K562 (cell line): Measurements from ENCODE around the gene SPRY4. TPM values are rescaled to one million over a fixed set of nuclear protein-coding genes. Genes with fewer than 3 reads are reported as not detected.

Source experiments
- ATAC-seq: fragments of 200-7000 bp; cut with Tn5 transposase; 3 replicates; pipeline ENCODE4 v1.9.1; 2020; ENCODE audit warnings: moderate library complexity
- BruUV-seq: library from RNA; stranded (reverse); fragments of 400-500 nt; replicated peaks from 2 replicates; lab custom pipeline; 2021; lab: Mats Ljungman, UMichigan
- CTCF ChIA-PET: fragments of 300-600 bp; formaldehyde crosslinking; extraction: SDS; loops from one replicate; lab custom pipeline; 2021; ENCODE audit warnings: low intra/inter-chr PET ratio; lab: Yijun Ruan, JAX
- POLR2A ChIA-PET: fragments of 300-600, 350-650 bp; sonication (Branson Sonifier 250); formaldehyde crosslinking; extraction: SDS; loops from one replicate; lab custom pipeline; 2021; ENCODE audit warnings: antibody characterized with exemption, inconsistent platforms; lab: Yijun Ruan, JAX
- DNase-seq, 4 experiments: peaks; one replicate each; pipeline versions ENCODE4 v3.0.0 to v3.0.0-alpha.2; 2011 to 2018; ENCODE audit warnings: low spot score in 3 of 4, mixed read lengths in 3 of 4; ENCODE audit errors: extremely low read depth in 1 of 4
- FAIRE-seq: peaks from 2 replicates; lab custom pipeline; 2011; peaks lifted over from hg19 to GRCh38; lab: Jason Lieb, UNC
- H2AFZ ChIP-seq: 2 replicates; pipeline ENCODE4 v1.6.0; 2011; ENCODE audit warnings: low read depth, low read length, control low read depth, inconsistent platforms
- H3K27ac ChIP-seq: fragments of 200-600 bp; 3 replicates; pipeline ENCODE4 v1.8.0; 2011; ENCODE audit warnings: low read depth, mild to moderate bottlenecking, control low read depth, inconsistent platforms, low read length, moderate library complexity, mixed read lengths; ENCODE audit errors: extremely low read depth
- H3K27me3 ChIP-seq, 2 experiments: fragments of 300-600 bp in 1 of 2; 2 replicates in 1 of 2; 3 replicates in 1 of 2; pipeline versions ENCODE4 v1.6.0 to v1.8.0; 2011; ENCODE audit warnings: inconsistent platforms in 2 of 2, low read length in 2 of 2, mild to moderate bottlenecking in 1 of 2, mixed read lengths in 1 of 2, moderate library complexity in 1 of 2; ENCODE audit not compliant: control insufficient read depth in 2 of 2, insufficient read depth in 2 of 2
- H3K36me3 ChIP-seq: fragments of 300-600 bp; 3 replicates; pipeline ENCODE4 v1.8.0; 2011; ENCODE audit warnings: mild to moderate bottlenecking, low read length, inconsistent platforms; ENCODE audit not compliant: control insufficient read depth, insufficient read depth
- H3K4me1 ChIP-seq, 2 experiments: fragments of 200-600 bp in 1 of 2; replicated peaks in 1 of 2; 2 replicates in 1 of 2; 3 replicates in 1 of 2; pipeline versions ENCODE4 v1.5.1 to v1.8.0; 2011; ENCODE audit warnings: inconsistent platforms in 2 of 2, low read length in 2 of 2, mild to moderate bottlenecking in 1 of 2, mixed read lengths in 1 of 2, moderate library complexity in 1 of 2; ENCODE audit not compliant: control insufficient read depth in 2 of 2, insufficient read depth in 2 of 2
- H3K4me2 ChIP-seq: 2 replicates; pipeline ENCODE4 v1.6.1; 2011; ENCODE audit warnings: low read length, control low read depth, inconsistent platforms, mixed read lengths; ENCODE audit not compliant: insufficient read depth
- H3K4me3 ChIP-seq: fragments of 200-600 bp; sonication (generic), shearing (Covaris generic); 2 replicates; pipeline ENCODE4 v1.5.1; 2016; ENCODE audit warnings: control low read depth, inconsistent platforms
- H3K79me2 ChIP-seq: fragments of 200-600 bp; 3 replicates; pipeline ENCODE4 v1.8.0; 2011; ENCODE audit warnings: low read length, inconsistent platforms; ENCODE audit not compliant: control insufficient read depth, insufficient read depth
- H3K9ac ChIP-seq, 2 experiments: 2 replicates each; pipeline versions ENCODE4 v1.6.0 to v1.6.1; 2011; ENCODE audit warnings: low read depth in 2 of 2, low read length in 2 of 2, control low read depth in 1 of 2, inconsistent platforms in 1 of 2, mild to moderate bottlenecking in 1 of 2, mixed read lengths in 1 of 2; ENCODE audit not compliant: insufficient read depth in 1 of 2
- H3K9me1 ChIP-seq: one replicate; pipeline ENCODE4 v1.6.0; 2011; ENCODE audit warnings: inconsistent platforms, mild to moderate bottlenecking, low read length, moderate library complexity; ENCODE audit not compliant: control insufficient read depth, insufficient read depth
- H3K9me3 ChIP-seq: replicated peaks from 2 replicates; pipeline ENCODE4 v1.5.1; 2011; ENCODE audit warnings: low read depth, low read length, inconsistent platforms; ENCODE audit not compliant: control insufficient read depth, insufficient read depth
- H4K20me1 ChIP-seq: replicated peaks from 2 replicates; pipeline ENCODE4 v1.6.1; 2011; ENCODE audit warnings: low read length, inconsistent platforms, mixed read lengths; ENCODE audit not compliant: control insufficient read depth, insufficient read depth
- CCAR2 ChIP-seq: fragments of 200-400 bp; formaldehyde crosslinking; IDR thresholded peaks from 2 replicates; pipeline ENCODE4 v1.6.1; 2017; ENCODE audit warnings: mild to moderate bottlenecking, low read depth, low read length
- GTF2F1 ChIP-seq: IDR thresholded peaks from 2 replicates; pipeline ENCODE4 v1.6.1; 2011; ENCODE audit warnings: low read depth, low read length, improper control_type of control experiment
- WGBS: fragments of 100-300 bp; shearing (Covaris generic); methylation state at CpG from one replicate; pipeline ENCODE4 v1.1.6; 2016; ENCODE audit warnings: low coverage, mixed read lengths; ENCODE audit not compliant: insufficient coverage; ENCODE audit errors: missing lambda C conversion rate; 5-methylcytosine and 5-hydroxymethylcytosine counted together
- in situ Hi-C: fragments of 300-500 bp; cut with MboI; formaldehyde crosslinking; loops from 4 replicates; pipeline ENCODE4 v1.15.0; 2018; ENCODE audit warnings: inconsistent platforms, mixed read lengths
- intact Hi-C: fragments of 100-400 bp; cut with micrococcal nuclease; formaldehyde crosslinking; loops from 2 replicates; pipeline ENCODE4 v1.14.2; 2022
- polyA plus RNA-seq, 8 experiments: library from polyadenylated mRNA; depleted of rRNA in 4 of 8; stranded (reverse) in 5 of 8; unstranded in 3 of 8; fragments of >200 nt; fragmentation: Nextera tagmentation in 2 of 8; fragmentation: Illumina TruSeq in 1 of 8; extraction: Ambion mirVana in 2 of 8; extraction: Trizol in 1 of 8; gene quantifications; 2 replicates each; pipeline versions ENCODE4 v1.2.1 to v1.2.3, GENCODE V29; 2011 to 2014; ENCODE audit warnings: inconsistent platforms in 1 of 8, missing spikeins in 1 of 8
- small RNA-seq: library from RNA; depleted of rRNA; stranded (forward); fragments of <200 nt; gene quantifications from one replicate; pipeline ENCODE3, GENCODE V24; 2014
- total RNA-seq, 7 experiments: library from RNA; depleted of rRNA in 6 of 7; stranded (reverse); fragments of >200 nt in 6 of 7; fragmentation: Illumina TruSeq in 2 of 7; extraction: Trizol in 2 of 7; gene quantifications; 2 replicates each; pipeline versions ENCODE4 v1.2.1 to v1.2.3, GENCODE V29; 2011 to 2021; ENCODE audit warnings: low replicate concordance in 1 of 7

Gene SPRY4
- total and polyA plus RNA-seq, 9 of the 15 experiments (the other 6 are each of a cell fraction or from before 2014, with no cell fraction given): 2.6 to 24.2 (median 9.5) TPM

GRCh38 chr5:142262683-142263082 is 62.1 kb downstream of the SPRY4 start:
- TF ChIP-seq GTF2F1 (no peak), CCAR2 (no peak)
- H3K27me3 ChIP-seq: peaks cover 0 to 7% of the 10 kb centered on the region in 2 experiments; a peak in 2 of 5 replicates
- no peak overlapping the region for H3K4me2 ChIP-seq
- ChIA-PET POLR2A (interaction anchor here (1.2 kb wide), 2 partner anchors 17 to 43 kb away, joined by 3 to 4 read pairs; no protein-coding TSS in a partner anchor), CTCF (no interaction called here)
- FAIRE-seq (no peak), ATAC-seq (no peak), DNase-seq (no peak)
- no peaks in the 10 kb centered on the region for H3K36me3 ChIP-seq
- H3K4me1 ChIP-seq: no peaks in the 10 kb centered on the region; a peak in 1 of 5 replicates
- in situ Hi-C loops: no loop called here
- no peaks in the 10 kb centered on the region for H3K9me3 ChIP-seq
- no peaks in the 10 kb centered on the region for H3K79me2 ChIP-seq
- intact Hi-C loops: no loop called here
- H2AFZ ChIP-seq: no peak overlapping the region
- H3K9me1 ChIP-seq: no peaks in the 10 kb centered on the region
- H3K4me3 ChIP-seq: no peak overlapping the region
- H3K27ac ChIP-seq: no peak overlapping the region
- WGBS: 42% methylated on average over 6 of the region's 6 CpGs
- H4K20me1 ChIP-seq: no peaks in the 10 kb centered on the region; the same call in 1 of the 2 replicates
- no TSS peak for BruUV-seq
- H3K9ac ChIP-seq: no peak overlapping the region

Small RNAs within 50 kb of the gene (small RNA-seq; reads per million reads assigned to genes)
- gene RF02038 (not detected), gene RF02039 (not detected)

Other genes with a start within 250 kb of the SPRY4 start
- gene NDFIP1, start 216.2 kb downstream of the SPRY4 start, total RNA-seq (2014; rRNA removed): 33.2 and 47.8 TPM in 2 replicates
- gene NDFIP1, start 216.2 kb downstream of the SPRY4 start, total RNA-seq (2014; rRNA removed; fragmentation: Illumina TruSeq; extraction: Trizol): 36.8 and 39.3 TPM in 2 replicates
- gene NDFIP1, start 216.2 kb downstream of the SPRY4 start, total RNA-seq (2015; rRNA removed; fragmentation: Illumina TruSeq; extraction: Trizol): 27.1 and 31.4 TPM in 2 replicates
- 35.8 and 36.3 TPM in 2 replicates for gene NDFIP1, start 216.2 kb downstream of the SPRY4 start, total RNA-seq (2021)
- gene NDFIP1, start 216.2 kb downstream of the SPRY4 start, polyA plus RNA-seq (2011; rRNA removed): 17.2 and 31.9 TPM in 2 replicates
- gene NDFIP1, start 216.2 kb downstream of the SPRY4 start, polyA plus RNA-seq (2014; fragmentation: Illumina TruSeq; extraction: Trizol): 25.8 and 29.7 TPM in 2 replicates
- 1 to 10 TPM; 5.3 to 7.6 TPM for gene NDFIP1, start 216.2 kb downstream of the SPRY4 start, polyA plus RNA-seq (2014; fragmentation: Nextera tagmentation; extraction: Ambion mirVana)
- 26.0 and 37.5 TPM in 2 replicates for gene NDFIP1, start 216.2 kb downstream of the SPRY4 start, polyA plus RNA-seq (2014; rRNA removed)